HCT116 (cell line): ENCODE measurements around the gene SLC10A7. TPM values are rescaled to one million over a fixed set of nuclear protein-coding genes. Genes with fewer than 3 reads are reported as not detected.

ENCODE experiments used
- ATAC-seq: fragments of 200-7000 bp; cut with Tn5 transposase; 2 replicates; pipeline ENCODE4 v1.9.1; 2020; ENCODE audit warnings: mild to moderate bottlenecking, moderate library complexity
- BruUV-seq: library from RNA; stranded (reverse); fragments of 400-500 nt; replicated peaks from 2 replicates; lab custom pipeline; 2021; lab: Mats Ljungman, UMichigan
- CTCF ChIA-PET: fragments of 300-600 bp; sonication (Branson Sonifier 250); formaldehyde crosslinking; loops from one replicate; lab custom pipeline; 2021; ENCODE audit warnings: antibody characterized with exemption; lab: Charles Lee
- POLR2A ChIA-PET: fragments of 300-600, 350-600 bp; sonication (Branson Sonifier 250); formaldehyde crosslinking; loops from one replicate; lab custom pipeline; 2021; ENCODE audit warnings: antibody characterized with exemption; lab: Charles Lee
- RAD21 ChIA-PET, 2 experiments: fragments of 300-600 bp; sonication (Branson Sonifier 250); formaldehyde crosslinking; loops; one replicate each; lab custom pipeline; 2023; ENCODE audit warnings: low total read pairs in 2 of 2; ENCODE audit not compliant: uncharacterized antibody in 2 of 2, unreplicated experiment in 2 of 2, low non-redundant PET in 1 of 2; lab: Charles Lee
- DNase-seq: peaks from one replicate; pipeline ENCODE4 v3.0.0-alpha.2; 2010; ENCODE audit warnings: low read depth, low spot score
- H2AFZ ChIP-seq: fragments of 200-600 bp; shearing (Covaris generic), sonication (generic); 2 replicates; pipeline ENCODE4 v1.6.1; 2017; ENCODE audit warnings: low read depth, mixed run types, mixed read lengths, antibody characterized with exemption, low read length; ENCODE audit not compliant: poor library complexity, severe bottlenecking
- H3K27ac ChIP-seq: 2 replicates; pipeline ENCODE4 v1.5.1; 2012; ENCODE audit warnings: low read depth, low read length
- H3K27me3 ChIP-seq: fragments of 200-600 bp; sonication (generic); 2 replicates; pipeline ENCODE4 v1.6.1; 2016; ENCODE audit warnings: mixed run types, low read length, mixed read lengths; ENCODE audit not compliant: insufficient read depth
- H3K36me3 ChIP-seq, 2 experiments: fragments of 200-500 bp in 1 of 2; fragments of 200-600 bp in 1 of 2; sonication (Bioruptor generic) in 1 of 2; sonication (generic) in 1 of 2; 2 replicates each; pipeline versions ENCODE4 v1.5.1 to v1.6.1; 2014 to 2016; ENCODE audit warnings: low read length in 2 of 2, inconsistent platforms in 1 of 2, mixed read lengths in 1 of 2, mixed run types in 1 of 2; ENCODE audit not compliant: insufficient read depth in 2 of 2, control insufficient read depth in 1 of 2
- H3K4me1 ChIP-seq, 2 experiments: fragments of 200-600 bp in 1 of 2; sonication (generic) in 1 of 2; 2 replicates each; pipeline versions ENCODE4 v1.5.1 to v1.6.1; 2012 to 2017; ENCODE audit warnings: low read length in 2 of 2, inconsistent platforms in 1 of 2, mild to moderate bottlenecking in 1 of 2, mixed read lengths in 1 of 2, mixed run types in 1 of 2, moderate library complexity in 1 of 2; ENCODE audit not compliant: insufficient read depth in 2 of 2, control insufficient read depth in 1 of 2
- H3K4me2 ChIP-seq: fragments of 200-600 bp; sonication (generic); 2 replicates; pipeline ENCODE4 v1.6.1; 2017; ENCODE audit warnings: mixed run types, low read length, mixed read lengths
- H3K4me3 ChIP-seq, 2 experiments: fragments of 200-600 bp in 1 of 2; sonication (generic) in 1 of 2; replicated peaks in 1 of 2; 2 replicates each; pipeline ENCODE4 v1.5.1; 2011 to 2016; ENCODE audit warnings: low read length in 2 of 2, control low read depth in 1 of 2, low read depth in 1 of 2, mild to moderate bottlenecking in 1 of 2, mixed read lengths in 1 of 2, mixed run types in 1 of 2
- H3K79me2 ChIP-seq: fragments of 200-600 bp; sonication (generic); 2 replicates; pipeline ENCODE4 v1.6.1; 2017; ENCODE audit warnings: mild to moderate bottlenecking, mixed run types, low read length, moderate library complexity, mixed read lengths; ENCODE audit not compliant: insufficient read depth
- H3K9ac ChIP-seq: fragments of 200-600 bp; sonication (generic); 2 replicates; pipeline ENCODE4 v1.6.1; 2016; ENCODE audit warnings: low read length, mixed read lengths
- H3K9me2 ChIP-seq: fragments of 200-600 bp; sonication (generic), shearing (Covaris generic); 2 replicates; pipeline ENCODE4 v1.6.1; 2017; ENCODE audit warnings: mixed run types, mild to moderate bottlenecking, moderate library complexity; ENCODE audit not compliant: insufficient read depth
- H3K9me3 ChIP-seq, 2 experiments: fragments of 200-500 bp in 1 of 2; fragments of 200-600 bp in 1 of 2; sonication (Bioruptor generic) in 1 of 2; sonication (generic) in 1 of 2; 2 replicates each; pipeline ENCODE4 v1.6.1; 2014 to 2017; ENCODE audit warnings: low read length in 2 of 2, mixed read lengths in 2 of 2, inconsistent platforms in 1 of 2, low read depth in 1 of 2, mild to moderate bottlenecking in 1 of 2, mixed run types in 1 of 2, moderate library complexity in 1 of 2; ENCODE audit not compliant: control insufficient read depth in 1 of 2, insufficient read depth in 1 of 2
- H4K20me1 ChIP-seq: fragments of 200-600 bp; sonication (generic), shearing (Covaris generic); 2 replicates; pipeline ENCODE4 v1.6.1; 2017; ENCODE audit warnings: mixed run types, mild to moderate bottlenecking, moderate library complexity; ENCODE audit not compliant: insufficient read depth
- CBX3 ChIP-seq: IDR thresholded peaks from 2 replicates; pipeline ENCODE4 v1.6.1; 2012; ENCODE audit warnings: low read depth
- CEBPB ChIP-seq: IDR thresholded peaks from 2 replicates; pipeline ENCODE4 v1.6.1; 2012; ENCODE audit warnings: low read depth
- EGR1 ChIP-seq: IDR thresholded peaks from 2 replicates; pipeline ENCODE4 v1.6.1; 2012; ENCODE audit warnings: low read depth
- EZH2phosphoT487 ChIP-seq: fragments of 200-600 bp; IDR thresholded peaks from 2 replicates; pipeline ENCODE4 v1.6.1; 2018; ENCODE audit warnings: antibody characterized with exemption, borderline replicate concordance
- FOSL1 ChIP-seq: IDR thresholded peaks from 2 replicates; pipeline ENCODE4 v1.6.1; 2012; ENCODE audit warnings: low read depth
- JUND ChIP-seq: IDR thresholded peaks from 2 replicates; pipeline ENCODE4 v1.6.1; 2012
- POLR2AphosphoS5 ChIP-seq: IDR thresholded peaks from 2 replicates; pipeline ENCODE4 v1.6.1; 2011; ENCODE audit warnings: mild to moderate bottlenecking, low read depth, low read length, moderate library complexity
- REST ChIP-seq: IDR thresholded peaks from 2 replicates; pipeline ENCODE4 v1.6.1; 2012; ENCODE audit warnings: low read depth
- SIN3A ChIP-seq: IDR thresholded peaks from 2 replicates; pipeline ENCODE4 v1.6.1; 2012; ENCODE audit warnings: low read depth
- SRF ChIP-seq: IDR thresholded peaks from 2 replicates; pipeline ENCODE4 v1.6.1; 2012; ENCODE audit warnings: low read depth
- TCF7L2 ChIP-seq: IDR thresholded peaks from 2 replicates; pipeline ENCODE4 v1.7.0; 2011; ENCODE audit warnings: borderline replicate concordance, inconsistent platforms; ENCODE audit not compliant: insufficient read depth, insufficient read length; ENCODE audit errors: extremely low read depth
- YY1 ChIP-seq: IDR thresholded peaks from 2 replicates; pipeline ENCODE4 v1.6.1; 2011; ENCODE audit warnings: low read length, low read depth, moderate library complexity, mild to moderate bottlenecking; ENCODE audit not compliant: insufficient replicate concordance; ENCODE audit errors: extremely low read depth
- ZFX ChIP-seq: fragments of 450-650 bp; IDR thresholded peaks from 2 replicates; pipeline ENCODE4 v1.6.1; 2017
- ZNF274 ChIP-seq: fragments of 200-500 bp; sonication (Bioruptor generic); IDR thresholded peaks from 2 replicates; pipeline ENCODE4 v1.6.1; 2014; ENCODE audit warnings: mild to moderate bottlenecking, low read depth, low read length, inconsistent platforms
- intact Hi-C: fragments of 100-400 bp; cut with micrococcal nuclease; formaldehyde crosslinking; loops from 2 replicates; pipeline ENCODE4 v1.10.0; 2022
- total RNA-seq: library from RNA; stranded (reverse); gene quantifications from one replicate; pipeline ENCODE4 v1.2.1, GENCODE V29; 2021; ENCODE audit not compliant: unreplicated experiment

The SLC10A7 gene
- total RNA-seq, 1 experiment from 2014 or later = 5.5 TPM

GRCh38 chr4:146336410-146336807, 185.3 kb downstream of the SLC10A7 start:
- no peaks in the 10 kb centered on the region for H3K27me3 ChIP-seq
- ATAC-seq = no peak
- no peak overlapping the region for H2AFZ ChIP-seq
- H3K4me2 ChIP-seq = no peak overlapping the region
- RAD21 ChIA-PET = no interaction called here
- H3K9me3 ChIP-seq = no peaks in the 10 kb centered on the region
- H3K9me2 ChIP-seq = no peaks in the 10 kb centered on the region
- H3K27ac ChIP-seq = no peak overlapping the region
- H3K36me3 ChIP-seq = no peaks in the 10 kb centered on the region
- no peak overlapping the region for H3K9ac ChIP-seq
- no TSS peak for BruUV-seq
- peaks cover 19 to 20% of the 10 kb centered on the region in 2 experiments; a peak in 3 of 4 replicates for H3K4me1 ChIP-seq
- no peaks in the 10 kb centered on the region for H4K20me1 ChIP-seq
- TF ChIP-seq CEBPB = no peak
- TF ChIP-seq ZFX = no peak
- no peak for TF ChIP-seq EGR1
- TF ChIP-seq EZH2phosphoT487 = no peak
- TF ChIP-seq SIN3A = no peak
- no peak for TF ChIP-seq JUND
- no peak for TF ChIP-seq TCF7L2
- TF ChIP-seq REST = no peak
- TF ChIP-seq CBX3 = no peak
- TF ChIP-seq POLR2AphosphoS5 = no peak
- no peak for TF ChIP-seq YY1
- TF ChIP-seq ZNF274 = no peak
- TF ChIP-seq FOSL1 = no peak
- no peak for TF ChIP-seq SRF
- DNase-seq = no peak
- intact Hi-C loops = loop anchor here (2.0 to 10.0 kb wide), 3 partner anchors 94 to 1122 kb away; no protein-coding TSS in a partner anchor
- CTCF ChIA-PET = no interaction called here
- H3K4me3 ChIP-seq = no peak overlapping the region
- POLR2A ChIA-PET = no interaction called here
- H3K79me2 ChIP-seq = no peaks in the 10 kb centered on the region
